OCI-LY7 (cell line): Measurements from ENCODE around the gene ELMO1. TPM values are rescaled to one million over a fixed set of nuclear protein-coding genes. Genes with fewer than 3 reads are reported as not detected.

Source experiments
- BruUV-seq: library from RNA; stranded (reverse); fragments of 400-500 nt; replicated peaks from 2 replicates; lab custom pipeline; 2021; lab: Mats Ljungman, UMichigan
- CTCF ChIA-PET: fragments of 300-600 bp; sonication (Branson Sonifier 250); formaldehyde crosslinking; loops from one replicate; lab custom pipeline; 2022; ENCODE audit warnings: antibody characterized with exemption; ENCODE audit not compliant: unreplicated experiment; lab: Charles Lee
- POLR2A ChIA-PET: fragments of 300-600 bp; sonication (Branson Sonifier 250); formaldehyde crosslinking; loops from one replicate; lab custom pipeline; 2022; ENCODE audit warnings: antibody characterized with exemption; lab: Charles Lee
- DNase-seq: peaks from one replicate; pipeline ENCODE4 v3.0.0-alpha.2; 2015; ENCODE audit warnings: low spot score
- H2AFZ ChIP-seq: fragments of 200-600 bp; sonication (generic), shearing (Covaris generic); 2 replicates; pipeline ENCODE4 v1.6.1; 2014; ENCODE audit warnings: mild to moderate bottlenecking, antibody characterized with exemption, low read length, moderate library complexity
- H3K27ac ChIP-seq: fragments of 200-600 bp; sonication (generic); 2 replicates; pipeline ENCODE4 v1.5.1; 2014; ENCODE audit warnings: mixed run types, low read depth, mild to moderate bottlenecking, moderate library complexity, low read length, inconsistent platforms; ENCODE audit not compliant: poor library complexity, severe bottlenecking
- H3K36me3 ChIP-seq: fragments of 200-600 bp; sonication (generic); 2 replicates; pipeline ENCODE4 v1.6.1; 2014; ENCODE audit warnings: mild to moderate bottlenecking, antibody characterized with exemption, low read length, moderate library complexity, mixed read lengths; ENCODE audit not compliant: insufficient read depth
- H3K4me1 ChIP-seq: fragments of 200-600 bp; sonication (generic); 2 replicates; pipeline ENCODE4 v1.5.1; 2014; ENCODE audit warnings: mild to moderate bottlenecking, low read length; ENCODE audit not compliant: insufficient read depth, poor library complexity, severe bottlenecking
- H3K4me2 ChIP-seq: fragments of 200-600 bp; sonication (generic); 2 replicates; pipeline ENCODE4 v1.6.1; 2014; ENCODE audit warnings: mild to moderate bottlenecking, low read length
- H3K4me3 ChIP-seq: fragments of 200-600 bp; sonication (generic); 2 replicates; pipeline ENCODE4 v1.5.1; 2014; ENCODE audit warnings: mild to moderate bottlenecking, low read depth, low read length; ENCODE audit not compliant: poor library complexity, severe bottlenecking
- H3K79me2 ChIP-seq: fragments of 200-600 bp; sonication (generic); 2 replicates; pipeline ENCODE4 v1.6.1; 2016; ENCODE audit warnings: low read depth, mild to moderate bottlenecking, low read length, moderate library complexity, mixed read lengths; ENCODE audit not compliant: insufficient read depth
- H3K9me2 ChIP-seq: fragments of 200-600 bp; sonication (generic); 2 replicates; pipeline ENCODE4 v1.6.1; 2016; ENCODE audit warnings: mild to moderate bottlenecking, low read length, mixed read lengths; ENCODE audit not compliant: insufficient read depth
- H3K9me3 ChIP-seq: fragments of 200-600 bp; sonication (generic); 2 replicates; pipeline ENCODE4 v1.6.1; 2014; ENCODE audit warnings: mild to moderate bottlenecking, mixed run types, low read length, mixed read lengths
- H4K20me1 ChIP-seq: fragments of 200-600 bp; sonication (generic); 2 replicates; pipeline ENCODE4 v1.6.1; 2014; ENCODE audit warnings: mild to moderate bottlenecking, antibody characterized with exemption, low read length, moderate library complexity, mixed read lengths; ENCODE audit not compliant: insufficient read depth
- EZH2phosphoT487 ChIP-seq: fragments of 200-600 bp; sonication (generic); IDR thresholded peaks from 2 replicates; pipeline ENCODE4 v1.6.1; 2018; ENCODE audit warnings: low read depth, borderline replicate concordance, mild to moderate bottlenecking, mixed run types, antibody characterized with exemption, low read length, moderate library complexity, mixed read lengths
- intact Hi-C: fragments of 100-400 bp; cut with micrococcal nuclease; formaldehyde crosslinking; loops from one replicate; pipeline ENCODE4 v1.10.0; 2022; ENCODE audit not compliant: unreplicated experiment
- total RNA-seq, 2 experiments: library from RNA; depleted of rRNA in 1 of 2; stranded (reverse); fragments of >200 nt in 1 of 2; shearing (Covaris generic) in 1 of 2; gene quantifications; 2 replicates each; pipeline ENCODE4 v1.2.3, GENCODE V29; 2014 to 2022
- TF ChIP-seq, protein P1 (sequence below): fragments of 200-600 bp; sonication (generic); conservative IDR thresholded peaks from 2 replicates; pipeline ENCODE4 v1.5.1; 2014; ENCODE audit warnings: mild to moderate bottlenecking, antibody characterized with exemption, low read length, moderate library complexity, mixed read lengths

ELMO1 gene
- total RNA-seq, 2 experiments from 2014 or later = 101 to 103 TPM

DNA sequence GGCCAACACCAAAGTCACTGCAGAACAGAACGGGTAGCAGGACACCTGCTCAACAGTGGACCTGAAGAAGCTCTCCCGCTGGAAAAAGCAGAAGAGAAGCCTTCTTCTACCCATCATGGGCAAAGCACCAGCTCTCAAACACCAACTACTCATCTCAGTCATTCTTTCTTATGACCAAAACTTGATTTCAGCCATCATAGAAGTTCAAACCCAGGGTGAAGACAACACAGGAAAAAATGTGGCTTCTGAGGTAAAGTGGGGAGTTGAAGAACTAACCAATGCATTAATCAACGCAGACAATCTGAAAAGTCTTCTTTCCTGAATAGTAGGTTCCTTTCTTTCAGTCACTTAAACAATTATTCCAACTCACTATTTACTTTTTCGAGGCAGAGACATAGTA, 83.3 kb downstream of the ELMO1 start:
- no peaks in the 10 kb centered on the region for H3K9me3 ChIP-seq
- H3K27ac ChIP-seq = no peak overlapping the region
- TF ChIP-seq EZH2phosphoT487 = no peak
- TF ChIP-seq, protein P1, sequence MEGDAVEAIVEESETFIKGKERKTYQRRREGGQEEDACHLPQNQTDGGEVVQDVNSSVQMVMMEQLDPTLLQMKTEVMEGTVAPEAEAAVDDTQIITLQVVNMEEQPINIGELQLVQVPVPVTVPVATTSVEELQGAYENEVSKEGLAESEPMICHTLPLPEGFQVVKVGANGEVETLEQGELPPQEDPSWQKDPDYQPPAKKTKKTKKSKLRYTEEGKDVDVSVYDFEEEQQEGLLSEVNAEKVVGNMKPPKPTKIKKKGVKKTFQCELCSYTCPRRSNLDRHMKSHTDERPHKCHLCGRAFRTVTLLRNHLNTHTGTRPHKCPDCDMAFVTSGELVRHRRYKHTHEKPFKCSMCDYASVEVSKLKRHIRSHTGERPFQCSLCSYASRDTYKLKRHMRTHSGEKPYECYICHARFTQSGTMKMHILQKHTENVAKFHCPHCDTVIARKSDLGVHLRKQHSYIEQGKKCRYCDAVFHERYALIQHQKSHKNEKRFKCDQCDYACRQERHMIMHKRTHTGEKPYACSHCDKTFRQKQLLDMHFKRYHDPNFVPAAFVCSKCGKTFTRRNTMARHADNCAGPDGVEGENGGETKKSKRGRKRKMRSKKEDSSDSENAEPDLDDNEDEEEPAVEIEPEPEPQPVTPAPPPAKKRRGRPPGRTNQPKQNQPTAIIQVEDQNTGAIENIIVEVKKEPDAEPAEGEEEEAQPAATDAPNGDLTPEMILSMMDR = no peak
- no peak overlapping the region for H2AFZ ChIP-seq
- DNase-seq = no peak
- no peaks in the 10 kb centered on the region for H4K20me1 ChIP-seq
- intact Hi-C loops = no loop called here
- no peaks in the 10 kb centered on the region for H3K4me1 ChIP-seq
- no peaks in the 10 kb centered on the region for H3K9me2 ChIP-seq
- no peaks in the 10 kb centered on the region for H3K79me2 ChIP-seq
- no peak overlapping the region for H3K4me2 ChIP-seq
- POLR2A ChIA-PET = no interaction called here
- BruUV-seq = no TSS peak
- no peak overlapping the region for H3K4me3 ChIP-seq
- H3K36me3 ChIP-seq = no peaks in the 10 kb centered on the region
- CTCF ChIA-PET = no interaction called here

GRCh38 chr7:37364856-37365255, 83.8 kb downstream of the ELMO1 start:
- no peaks in the 10 kb centered on the region for H4K20me1 ChIP-seq
- H3K36me3 ChIP-seq = no peaks in the 10 kb centered on the region
- H3K4me3 ChIP-seq = no peak overlapping the region
- no peak for DNase-seq
- H3K9me3 ChIP-seq = no peaks in the 10 kb centered on the region
- intact Hi-C loops = no loop called here
- no peaks in the 10 kb centered on the region for H3K9me2 ChIP-seq
- no peak overlapping the region for H3K4me2 ChIP-seq
- no TSS peak for BruUV-seq
- H2AFZ ChIP-seq = no peak overlapping the region
- H3K79me2 ChIP-seq = no peaks in the 10 kb centered on the region
- no peak overlapping the region for H3K27ac ChIP-seq
- TF ChIP-seq, protein P1 = no peak
- TF ChIP-seq EZH2phosphoT487 = no peak
- CTCF ChIA-PET = no interaction called here
- no peaks in the 10 kb centered on the region for H3K4me1 ChIP-seq
- POLR2A ChIA-PET = no interaction called here

DNA sequence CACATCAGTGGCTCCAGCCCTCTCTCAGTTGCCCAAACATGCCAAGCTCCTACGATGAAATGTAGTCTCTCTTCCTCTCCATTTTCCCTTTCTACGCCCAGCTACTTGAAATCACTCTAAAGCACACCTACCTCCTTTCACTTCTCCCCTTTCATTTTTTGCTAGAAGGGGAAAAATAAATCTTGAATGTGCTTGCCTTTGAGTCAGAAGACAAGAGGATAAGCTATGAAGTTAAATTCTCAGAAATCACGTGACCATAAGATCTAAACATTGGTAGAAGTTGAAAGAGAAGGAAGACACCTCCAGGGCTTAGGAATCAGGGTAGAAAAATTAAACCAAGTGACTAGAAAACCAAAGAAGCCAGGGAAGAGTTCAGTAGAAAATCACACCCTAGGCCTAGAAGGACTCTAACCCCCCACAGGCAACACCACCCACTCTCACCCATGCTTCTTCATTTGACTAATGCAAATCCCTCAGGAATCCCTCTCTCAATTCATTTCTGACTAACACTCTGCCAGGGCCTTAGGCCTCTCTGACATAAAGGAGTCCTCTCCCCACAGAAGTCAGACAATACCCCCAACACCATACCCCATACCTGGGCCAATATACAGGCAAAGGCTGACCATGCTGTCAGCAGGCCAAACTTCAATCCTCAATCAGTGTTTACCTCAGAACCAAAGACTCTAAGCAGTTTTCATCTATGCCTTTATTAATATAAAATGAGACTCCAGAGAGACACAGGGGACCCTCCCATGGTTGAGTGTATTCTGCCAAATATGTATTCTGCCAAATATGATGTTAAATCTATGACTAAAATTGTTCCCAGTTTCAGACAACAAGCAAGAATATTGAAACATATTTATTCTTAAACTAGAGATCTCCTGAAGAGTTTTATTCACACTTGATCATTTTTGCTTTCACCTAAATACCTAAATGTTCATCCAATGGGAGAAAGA, 84.8 kb downstream of the ELMO1 start:
- Histone ChIP-seq H2AFZ (no peak overlapping the region), H3K9me3 (no peaks in the 10 kb centered on the region), H3K79me2 (no peaks in the 10 kb centered on the region), H4K20me1 (no peaks in the 10 kb centered on the region), H3K4me3 (no peak overlapping the region), H3K9me2 (no peaks in the 10 kb centered on the region), H3K4me1 (no peaks in the 10 kb centered on the region), H3K4me2 (no peak overlapping the region), H3K27ac (no peak overlapping the region), H3K36me3 (no peaks in the 10 kb centered on the region)
- ChIA-PET POLR2A (interaction anchor here (0.5 to 0.6 kb wide), 2 partner anchors 115 to 909 kb away, joined by 3 to 7 read pairs; no protein-coding TSS in a partner anchor), CTCF (no interaction called here)
- intact Hi-C loops = no loop called here
- TF ChIP-seq, protein P1 = no peak
- no peak for TF ChIP-seq EZH2phosphoT487
- DNase-seq = no peak
- no TSS peak for BruUV-seq
